ENCODE data around the gene KRTAP10-6.

DNA sequence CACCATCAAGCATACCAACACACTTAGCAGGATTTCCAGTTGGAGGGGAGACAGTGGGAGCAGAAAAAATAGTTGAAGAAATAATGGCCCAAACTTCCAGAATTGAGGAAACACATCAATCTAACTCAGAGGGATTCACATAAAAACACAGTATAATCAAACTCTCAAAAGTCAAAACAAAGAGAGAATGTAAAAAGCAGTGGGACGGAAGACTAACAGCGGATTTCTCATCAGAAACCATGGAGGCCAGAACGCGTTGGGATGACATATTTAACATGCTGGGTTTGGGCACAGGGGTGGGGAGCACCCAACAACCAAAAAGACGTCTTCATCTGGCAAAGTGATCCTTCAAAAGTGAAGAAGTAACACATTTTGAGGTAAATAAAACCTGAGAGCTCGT, 27.6 kb upstream of the KRTAP10-6 start:
- TF ChIP-seq, protein P1, sequence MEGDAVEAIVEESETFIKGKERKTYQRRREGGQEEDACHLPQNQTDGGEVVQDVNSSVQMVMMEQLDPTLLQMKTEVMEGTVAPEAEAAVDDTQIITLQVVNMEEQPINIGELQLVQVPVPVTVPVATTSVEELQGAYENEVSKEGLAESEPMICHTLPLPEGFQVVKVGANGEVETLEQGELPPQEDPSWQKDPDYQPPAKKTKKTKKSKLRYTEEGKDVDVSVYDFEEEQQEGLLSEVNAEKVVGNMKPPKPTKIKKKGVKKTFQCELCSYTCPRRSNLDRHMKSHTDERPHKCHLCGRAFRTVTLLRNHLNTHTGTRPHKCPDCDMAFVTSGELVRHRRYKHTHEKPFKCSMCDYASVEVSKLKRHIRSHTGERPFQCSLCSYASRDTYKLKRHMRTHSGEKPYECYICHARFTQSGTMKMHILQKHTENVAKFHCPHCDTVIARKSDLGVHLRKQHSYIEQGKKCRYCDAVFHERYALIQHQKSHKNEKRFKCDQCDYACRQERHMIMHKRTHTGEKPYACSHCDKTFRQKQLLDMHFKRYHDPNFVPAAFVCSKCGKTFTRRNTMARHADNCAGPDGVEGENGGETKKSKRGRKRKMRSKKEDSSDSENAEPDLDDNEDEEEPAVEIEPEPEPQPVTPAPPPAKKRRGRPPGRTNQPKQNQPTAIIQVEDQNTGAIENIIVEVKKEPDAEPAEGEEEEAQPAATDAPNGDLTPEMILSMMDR (IDR thresholded peaks at IDR 0.05; ENCODE audit: insufficient read depth, low read length) = no peak
- TF ChIP-seq GABPA (IDR thresholded peaks at IDR 0.05; ENCODE audit: low read depth) (no peak), POLR2AphosphoS5 (IDR thresholded peaks at IDR 0.05; ENCODE audit: low read depth) (no peak), SPI1 (IDR thresholded peaks at IDR 0.05; ENCODE audit: borderline replicate concordance, low read depth) (no peak)

Data from HL-60 (cell line).